Gastrocnemius medialis (tissue), 4 donors: ENCODE results near the gene SLC15A3. TPM values are rescaled to one million over a fixed set of nuclear protein-coding genes. Genes with fewer than 3 reads are reported as not detected.
"Not testable (repeated sequence)": the region's sequence is repeated elsewhere in the genome, so short reads cannot be mapped to it uniquely, and the experiment has no call there.

Experiments used
- ATAC-seq, 2 donors: fragments of 150-250 bp; one replicate each; pipeline ENCODE4 v1.9.1; 2016
- DNase-seq, 2 donors: peaks; one replicate each; pipeline ENCODE4 v3.0.0-alpha.2; 2019
- H3K27ac ChIP-seq, 4 donors: fragments of 200-600 bp; sonication (generic); 1 replicate in 1 of 4; 2 replicates in 3 of 4; pipeline ENCODE4 v1.5.1; 2016 to 2018; ENCODE audit warnings: mild to moderate bottlenecking in 2 of 4, moderate library complexity in 1 of 4
- H3K27me3 ChIP-seq, 3 donors: fragments of 200-600 bp; sonication (generic) in 2 of 3; 1 replicate in 1 of 3; 2 replicates in 2 of 3; pipeline versions ENCODE4 v1.5.1 to v1.6.0; 2016 to 2019; ENCODE audit warnings: mild to moderate bottlenecking in 1 of 3, moderate library complexity in 1 of 3
- H3K36me3 ChIP-seq, 2 donors: fragments of 200-600 bp; sonication (generic) in 1 of 2; one replicate each; pipeline ENCODE4 v1.5.1; 2017 to 2018
- H3K4me1 ChIP-seq, 2 donors: fragments of 200-600 bp; sonication (generic) in 1 of 2; one replicate each; pipeline ENCODE4 v1.5.1; 2016 to 2017; ENCODE audit warnings: mild to moderate bottlenecking in 2 of 2
- H3K4me3 ChIP-seq, 4 donors: fragments of 200-600 bp; sonication (generic) in 3 of 4; 1 replicate in 1 of 4; 2 replicates in 3 of 4; pipeline ENCODE4 v1.5.1; 2016 to 2019; ENCODE audit warnings: mild to moderate bottlenecking in 2 of 4
- H3K9me3 ChIP-seq, 3 donors: fragments of 200-600 bp; sonication (generic) in 2 of 3; 1 replicate in 1 of 3; 2 replicates in 2 of 3; pipeline ENCODE4 v1.5.1; 2016 to 2019
- CTCF ChIP-seq, 5 experiments: fragments of 450-650 bp in 3 of 5; fragments of 200-600 bp in 2 of 5; sonication (generic) in 2 of 5; IDR thresholded peaks in 4 of 5; conservative IDR thresholded peaks in 1 of 5; 1 replicate in 4 of 5; 2 replicates in 1 of 5; pipeline ENCODE4 v1.5.1; 2016 to 2019; ENCODE audit warnings: antibody characterized with exemption in 5 of 5, mild to moderate bottlenecking in 3 of 5, moderate library complexity in 3 of 5
- POLR2A ChIP-seq, 2 donors: fragments of 450-650 bp; IDR thresholded peaks; one replicate each; pipeline ENCODE4 v1.6.1; 2017; ENCODE audit warnings: antibody characterized with exemption in 2 of 2, mild to moderate bottlenecking in 2 of 2, moderate library complexity in 2 of 2
- in situ Hi-C, 4 donors: fragments of 200-750 bp; cut with MboI; loops; one replicate each; pipeline versions ENCODE4 v1.15.0 to v1.8.0; 2017; ENCODE audit warnings: low sequenced_read_pairs in 4 of 4
- intact Hi-C: fragments of 100-400 bp; cut with DNase I; formaldehyde crosslinking; loops from one replicate; pipeline ENCODE4 v1.15.1; 2023; ENCODE audit warnings: low total_unique reads
- total RNA-seq, 4 donors: library from RNA; depleted of rRNA; stranded (reverse); fragments of >200 nt; gene quantifications; one replicate each; pipeline versions ENCODE4 v1.1.0 to v1.2.3, GENCODE V29; 2016

The SLC15A3 gene
- total RNA-seq, 4 donors from 2014 or later, result 2.8 to 6.9 (median 6.0) TPM

- H3K27ac ChIP-seq, result no peak overlapping the region
- no peak for ATAC-seq
- H3K4me1 ChIP-seq, result peaks cover 24 to 31% of the 10 kb centered on the region in 2 donors
- no peak overlapping the region for H3K4me3 ChIP-seq
- intact Hi-C loops, result no loop called here
- H3K27me3 ChIP-seq, result no peaks in the 10 kb centered on the region
- in situ Hi-C loops, result loop anchor here in 1 of 4 donors (25.0 kb wide), 1 partner anchor 252 kb away; the partner anchor contains the start of gene VPS37C
- no peak for DNase-seq
- TF ChIP-seq POLR2A (IDR thresholded peaks at IDR 0.05) (no peak), CTCF (IDR thresholded peaks at IDR 0.05 in 4 of 5, conservative IDR thresholded peaks at IDR 0.05 in 1 of 5) (no peak)
- no peaks in the 10 kb centered on the region for H3K36me3 ChIP-seq
- H3K9me3 ChIP-seq, result no peaks in the 10 kb centered on the region
Observed at GRCh38 chr11:60910281-60910687, 41.7 kb downstream of the SLC15A3 start.

- H3K27me3 ChIP-seq, DNase-seq, H3K36me3 ChIP-seq, ATAC-seq, H3K27ac ChIP-seq, H3K9me3 ChIP-seq, H3K4me3 ChIP-seq, intact Hi-C loops: not testable (repeated sequence)
- peaks cover 24 to 32% of the 10 kb centered on the region in 2 donors for H3K4me1 ChIP-seq
- in situ Hi-C loops, result loop anchor here in 1 of 4 donors (25.0 kb wide), 1 partner anchor 253 kb away; the partner anchor contains the start of gene VPS37C
Observed at GRCh38 chr11:60909680-60910280, 42.2 kb downstream of the SLC15A3 start.

GRCh38 chr11:60908803-60909202 lies 43.2 kb downstream of the SLC15A3 start:
- TF ChIP-seq POLR2A (IDR thresholded peaks at IDR 0.05) (no peak), CTCF (IDR thresholded peaks at IDR 0.05 in 4 of 5, conservative IDR thresholded peaks at IDR 0.05 in 1 of 5) (no peak)
- Histone ChIP-seq H3K27me3 (no peaks in the 10 kb centered on the region), H3K4me1 (peaks cover 32 to 37% of the 10 kb centered on the region in 2 donors), H3K4me3 (no peak overlapping the region), H3K36me3 (no peaks in the 10 kb centered on the region), H3K27ac (no peak overlapping the region), H3K9me3 (no peaks in the 10 kb centered on the region)
- ATAC-seq, result no peak
- intact Hi-C loops, result no loop called here
- no peak for DNase-seq
- in situ Hi-C loops, result loop anchor here in 1 of 4 donors (25.0 kb wide), 1 partner anchor 253 kb away; the partner anchor contains the start of gene VPS37C

GRCh38 chr11:60906132-60906972 lies 45.6 kb downstream of the SLC15A3 start, which contains the start of gene PRPF19:
Gene PRPF19, minus strand, starts transcription at chr11:60906585. Its CDS starts 203 bp downstream, at chr11:60906382.
- intact Hi-C loops (loop anchor here (1.0 kb wide), 2 partner anchors 64 to 255 kb away; partner anchors contain the start of genes CCDC86 and VPS37C), in situ Hi-C loops (loop anchor here in 1 of 4 donors (25.0 kb wide), 1 partner anchor 256 kb away; the partner anchor contains the start of gene VPS37C)
- DNase-seq (peak; percentile 96 to 97), ATAC-seq (peak; percentile 95 to 96)
- no peaks in the 10 kb centered on the region for H3K9me3 ChIP-seq
- peak within 1 kb of the TSS; percentile 90 to 100 (median 98) for H3K27ac ChIP-seq
- peaks cover 0 to 20% of the 10 kb centered on the region in 2 donors for H3K36me3 ChIP-seq
- peaks cover 23 to 24% of the 10 kb centered on the region in 2 donors for H3K4me1 ChIP-seq
- peak within 1 kb of the TSS; percentile 78 to 100 (median 94) for H3K4me3 ChIP-seq
- no peaks in the 10 kb centered on the region for H3K27me3 ChIP-seq
- no peak for TF ChIP-seq CTCF (IDR thresholded peaks at IDR 0.05 in 4 of 5, conservative IDR thresholded peaks at IDR 0.05 in 1 of 5)
- TF ChIP-seq POLR2A (IDR thresholded peaks at IDR 0.05), result peak; percentile 81 to 88
